H1 (cell line): ENCODE data around the gene CDK13. TPM values are rescaled to one million over a fixed set of nuclear protein-coding genes. Genes with fewer than 3 reads are reported as not detected.

ENCODE experiments used
- CTCF ChIA-PET: fragments of 300-600 bp; sonication (Branson Sonifier 250); formaldehyde crosslinking; loops from one replicate; lab custom pipeline; 2021; ENCODE audit not compliant: partially characterized antibody; lab: Charles Lee
- POLR2A ChIA-PET: fragments of 300-600 bp; sonication (Branson Sonifier 250); formaldehyde crosslinking; loops from one replicate; lab custom pipeline; 2021; ENCODE audit warnings: inconsistent platforms; ENCODE audit not compliant: partially characterized antibody; lab: Charles Lee
- DNase-seq, 2 experiments: peaks; one replicate each; pipeline versions ENCODE4 v3.0.0 to v3.0.0-alpha.2; 2010 to 2022; ENCODE audit warnings: low spot score in 2 of 2, low read depth in 1 of 2, mixed read lengths in 1 of 2
- FAIRE-seq: peaks from 2 replicates; lab custom pipeline; 2011; peaks lifted over from hg19 to GRCh38; lab: Jason Lieb, UNC
- H2AFZ ChIP-seq: 2 replicates; pipeline ENCODE4 v1.8.1; 2012; ENCODE audit warnings: low read length, inconsistent platforms
- H2AK5ac ChIP-seq: 2 replicates; pipeline ENCODE4 v1.6.1; 2013; ENCODE audit warnings: low read depth, low read length
- H2BK120ac ChIP-seq: replicated peaks from 2 replicates; pipeline ENCODE3; 2013; ENCODE audit warnings: low read depth, low read length, inconsistent platforms
- H2BK12ac ChIP-seq: 2 replicates; pipeline ENCODE4 v1.6.1; 2013; ENCODE audit warnings: low read depth, low read length
- H2BK15ac ChIP-seq: 2 replicates; pipeline ENCODE4 v1.6.1; 2013; ENCODE audit warnings: low read length
- H2BK20ac ChIP-seq: 2 replicates; pipeline ENCODE4 v1.6.1; 2013; ENCODE audit warnings: low read length
- H2BK5ac ChIP-seq: 2 replicates; pipeline ENCODE4 v1.6.1; 2013; ENCODE audit warnings: low read depth, low read length
- H3K14ac ChIP-seq: 2 replicates; pipeline ENCODE4 v1.6.1; 2013; ENCODE audit warnings: inconsistent platforms; ENCODE audit not compliant: insufficient read length
- H3K18ac ChIP-seq: 2 replicates; pipeline ENCODE4 v1.6.1; 2013; ENCODE audit warnings: low read length; ENCODE audit errors: extremely low read depth
- H3K23ac ChIP-seq: 2 replicates; pipeline ENCODE4 v1.6.1; 2013; ENCODE audit warnings: inconsistent platforms; ENCODE audit not compliant: insufficient read length
- H3K23me2 ChIP-seq: 2 replicates; pipeline ENCODE4 v1.6.1; 2013; ENCODE audit warnings: low read depth, low read length
- H3K27ac ChIP-seq: 2 replicates; pipeline ENCODE4 v1.6.1; 2011; ENCODE audit warnings: low read depth, low read length, inconsistent platforms
- H3K27me3 ChIP-seq, 4 experiments: replicated peaks in 1 of 4; 1 replicate in 1 of 4; 2 replicates in 3 of 4; pipeline versions ENCODE4 v1.6.1 to v1.8.1; 2011 to 2013; ENCODE audit warnings: low read length in 3 of 4, mild to moderate bottlenecking in 3 of 4, inconsistent platforms in 2 of 4, mixed read lengths in 2 of 4, moderate library complexity in 1 of 4; ENCODE audit not compliant: control insufficient read depth in 3 of 4, insufficient read depth in 3 of 4; ENCODE audit errors: extremely low read depth in 1 of 4
- H3K36me3 ChIP-seq, 4 experiments: 2 replicates each; pipeline versions ENCODE4 v1.6.1 to v1.8.1; 2011 to 2013; ENCODE audit warnings: mild to moderate bottlenecking in 4 of 4, low read length in 3 of 4, moderate library complexity in 2 of 4, control low read depth in 1 of 4, inconsistent platforms in 1 of 4; ENCODE audit not compliant: insufficient read depth in 4 of 4, control insufficient read depth in 2 of 4
- H3K4ac ChIP-seq: replicated peaks from 2 replicates; pipeline ENCODE3; 2013; ENCODE audit warnings: low read length, low read depth, mixed read lengths, inconsistent platforms; ENCODE audit not compliant: insufficient read length
- H3K4me1 ChIP-seq, 4 experiments: replicated peaks in 1 of 4; 1 replicate in 1 of 4; 2 replicates in 3 of 4; pipeline versions ENCODE4 v1.6.1 to v1.8.1; 2011 to 2013; ENCODE audit warnings: low read length in 3 of 4, inconsistent platforms in 2 of 4, mixed read lengths in 1 of 4; ENCODE audit not compliant: insufficient read depth in 4 of 4, control insufficient read depth in 3 of 4
- H3K4me2 ChIP-seq, 2 experiments: 2 replicates each; pipeline versions ENCODE4 v1.6.1 to v1.8.1; 2011 to 2013; ENCODE audit warnings: low read depth in 2 of 2, low read length in 2 of 2, control low read depth in 1 of 2, inconsistent platforms in 1 of 2, mild to moderate bottlenecking in 1 of 2; ENCODE audit not compliant: insufficient read depth in 1 of 2
- H3K4me3 ChIP-seq, 4 experiments: fragments of 200-600, 300-600 bp in 1 of 4; sonication (generic), shearing (Covaris generic), sonication (Bioruptor Twin) in 1 of 4; 2 replicates each; pipeline versions ENCODE4 v1.5.1 to v1.8.1; 2011 to 2016; ENCODE audit warnings: low read length in 4 of 4, low read depth in 3 of 4, control low read depth in 2 of 4, inconsistent platforms in 2 of 4, mild to moderate bottlenecking in 2 of 4, mixed read lengths in 1 of 4, moderate library complexity in 1 of 4; ENCODE audit not compliant: insufficient read depth in 2 of 4; ENCODE audit errors: extremely low read depth in 1 of 4
- H3K56ac ChIP-seq: replicated peaks from 2 replicates; pipeline ENCODE3; 2013; ENCODE audit warnings: low read depth, mild to moderate bottlenecking, mixed read lengths, low read length, inconsistent platforms; ENCODE audit not compliant: insufficient read length
- H3K79me1 ChIP-seq: 2 replicates; pipeline ENCODE4 v1.6.1; 2013; ENCODE audit warnings: low read depth, low read length, control low read depth
- H3K79me2 ChIP-seq, 2 experiments: 2 replicates each; pipeline versions ENCODE4 v1.6.1 to v1.8.1; 2012 to 2013; ENCODE audit warnings: low read length in 2 of 2, mild to moderate bottlenecking in 2 of 2, inconsistent platforms in 1 of 2; ENCODE audit not compliant: insufficient read depth in 2 of 2, control insufficient read depth in 1 of 2
- H3K9ac ChIP-seq, 4 experiments: replicated peaks in 1 of 4; 1 replicate in 1 of 4; 2 replicates in 3 of 4; pipeline versions ENCODE4 v1.6.1 to v1.8.1; 2011 to 2013; ENCODE audit warnings: low read depth in 3 of 4, low read length in 3 of 4, control low read depth in 2 of 4, mild to moderate bottlenecking in 2 of 4, moderate library complexity in 2 of 4, inconsistent platforms in 1 of 4; ENCODE audit errors: extremely low read depth in 1 of 4
- H3K9me3 ChIP-seq, 2 experiments: 2 replicates each; pipeline versions ENCODE4 v1.6.1 to v1.8.1; 2012 to 2013; ENCODE audit warnings: mild to moderate bottlenecking in 2 of 2, moderate library complexity in 2 of 2, control low read depth in 1 of 2, inconsistent platforms in 1 of 2, low read depth in 1 of 2, low read length in 1 of 2, mixed read lengths in 1 of 2; ENCODE audit not compliant: insufficient read depth in 2 of 2
- H4K20me1 ChIP-seq, 2 experiments: replicated peaks in 1 of 2; 2 replicates each; pipeline versions ENCODE3 to v1.8.1; 2011 to 2013; ENCODE audit warnings: inconsistent platforms in 2 of 2, low read length in 2 of 2, mild to moderate bottlenecking in 1 of 2; ENCODE audit not compliant: insufficient read depth in 2 of 2, control insufficient read depth in 1 of 2
- H4K5ac ChIP-seq: 2 replicates; pipeline ENCODE4 v1.6.1; 2013; ENCODE audit warnings: low read length, low read depth, mixed read lengths, inconsistent platforms; ENCODE audit not compliant: insufficient read length
- H4K8ac ChIP-seq: 2 replicates; pipeline ENCODE4 v1.8.0; 2013; ENCODE audit warnings: mild to moderate bottlenecking, moderate library complexity, low read length, inconsistent platforms; ENCODE audit not compliant: insufficient read depth; ENCODE audit errors: extremely low read depth
- H4K91ac ChIP-seq: replicated peaks from 2 replicates; pipeline ENCODE3; 2013; ENCODE audit warnings: low read length, mixed read lengths, inconsistent platforms; ENCODE audit not compliant: insufficient read length
- ASH2L ChIP-seq: fragments of 200-600, 300-600 bp; sonication (generic); IDR thresholded peaks from one replicate; pipeline ENCODE4 v1.7.1; 2017; ENCODE audit warnings: low read length
- BRCA1 ChIP-seq: IDR thresholded peaks from 2 replicates; pipeline ENCODE4 v1.6.1; 2012; ENCODE audit warnings: low read depth, low read length, improper control_type of control experiment
- JUN ChIP-seq: IDR thresholded peaks from 2 replicates; pipeline ENCODE4 v1.6.1; 2011; ENCODE audit warnings: low read depth, mild to moderate bottlenecking, improper control_type of control experiment, low read length
- MAFK ChIP-seq: IDR thresholded peaks from 2 replicates; pipeline ENCODE4 v1.6.1; 2012; ENCODE audit warnings: low read depth, mild to moderate bottlenecking, improper control_type of control experiment, low read length
- POU5F1 ChIP-seq: IDR thresholded peaks from 2 replicates; pipeline ENCODE4 v1.6.1; 2011; ENCODE audit warnings: low read depth, mild to moderate bottlenecking, low read length, moderate library complexity
- RBBP5 ChIP-seq: IDR thresholded peaks from 2 replicates; pipeline ENCODE4 v1.7.1; 2012; ENCODE audit warnings: low read depth, mild to moderate bottlenecking, inconsistent platforms, low read length, moderate library complexity, borderline replicate concordance
- SIX5 ChIP-seq: IDR thresholded peaks from 2 replicates; pipeline ENCODE4 v1.6.1; 2011; ENCODE audit warnings: mild to moderate bottlenecking, low read depth, low read length
- SP1 ChIP-seq: IDR thresholded peaks from 2 replicates; pipeline ENCODE4 v1.6.1; 2011; ENCODE audit warnings: low read depth, low read length
- SUZ12 ChIP-seq: fragments of 200-600 bp; sonication (generic); IDR thresholded peaks from 2 replicates; pipeline ENCODE4 v1.6.1; 2012; ENCODE audit warnings: mild to moderate bottlenecking, inconsistent platforms, low read length, moderate library complexity, mixed read lengths
- TCF12 ChIP-seq: IDR thresholded peaks from 2 replicates; pipeline ENCODE4 v1.6.1; 2011; ENCODE audit warnings: low read depth, mild to moderate bottlenecking, low read length
- WGBS, 2 experiments: shearing (Covaris generic) in 1 of 2; methylation state at CpG; one replicate each; pipeline versions ENCODE4 v1.1.6 to v1.1.7; 2013 to 2015; ENCODE audit warnings: low lambda C conversion rate in 2 of 2, mixed read lengths in 2 of 2, inconsistent platforms in 1 of 2, low coverage in 1 of 2, missing lambda C conversion rate in 1 of 2; ENCODE audit not compliant: insufficient replicate concordance in 2 of 2, insufficient coverage in 1 of 2, insufficient read length in 1 of 2; ENCODE audit errors: extremely low coverage in 1 of 2, missing lambda C conversion rate in 1 of 2; 5-methylcytosine and 5-hydroxymethylcytosine counted together
- polyA plus RNA-seq, 7 experiments: library from polyadenylated mRNA; depleted of rRNA in 3 of 7; stranded (reverse) in 5 of 7; unstranded in 2 of 7; fragments of >200 nt in 5 of 7; fragments of 200-250 nt in 2 of 7; gene quantifications; 1 replicate in 5 of 7; 2 replicates in 1 of 7; 4 replicates in 1 of 7; pipeline versions ENCODE4 v1.2.1 to v1.2.3, GENCODE V29; 2011 to 2013; ENCODE audit warnings: missing spikeins in 2 of 7, mixed read lengths in 2 of 7
- total RNA-seq: library from RNA; stranded (reverse); fragmentation: NEBNext Ultra II Directional; extraction: Animal tissue kit (Norgen Biotek cat#: 25700); gene quantifications from 2 replicates; pipeline ENCODE4 v1.2.1, GENCODE V29; 2021

CDK13 gene
- total and polyA plus RNA-seq, 2 of the 8 experiments (the other 6 are each of a cell fraction or from before 2014, with no cell fraction given), result 22.6 to 49.5 TPM

DNA sequence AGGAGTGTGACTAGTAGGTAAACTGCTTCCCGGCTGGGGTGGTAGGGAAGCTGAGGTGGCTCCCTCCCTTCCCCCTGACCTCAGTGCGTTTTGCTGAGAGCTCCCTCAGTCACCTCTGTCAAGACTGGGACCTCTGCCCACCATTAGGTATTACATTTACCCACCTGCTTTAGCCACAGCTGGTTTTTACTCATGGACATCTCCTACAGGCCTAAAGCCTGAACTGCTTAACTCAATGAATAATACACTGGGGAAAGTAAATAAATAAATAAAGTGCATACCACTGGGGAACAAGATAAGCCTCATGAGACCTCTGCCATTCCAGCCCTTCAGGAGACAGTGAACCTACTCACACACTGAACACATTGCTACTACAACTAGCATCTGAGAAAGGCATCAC lies 38.9 kb upstream of the CDK13 start:
- Histone ChIP-seq H4K5ac (no peak overlapping the region), H3K4me2 (no peak overlapping the region), H2BK12ac (no peak overlapping the region), H3K27ac (no peak overlapping the region), H4K8ac (no peak overlapping the region), H3K79me2 (no peaks in the 10 kb centered on the region), H2AK5ac (no peak overlapping the region), H3K27me3 (no peaks in the 10 kb centered on the region), H3K23me2 (no peaks in the 10 kb centered on the region), H3K4ac (no peak overlapping the region), H3K9ac (no peak overlapping the region), H4K20me1 (no peaks in the 10 kb centered on the region), H3K79me1 (no peaks in the 10 kb centered on the region), H3K4me1 (no peaks in the 10 kb centered on the region), H2BK15ac (no peak overlapping the region), H3K56ac (no peak overlapping the region), H3K18ac (no peak overlapping the region), H3K14ac (no peak overlapping the region), H2BK120ac (no peak overlapping the region), H4K91ac (no peak overlapping the region), H2BK20ac (no peak overlapping the region), H2AFZ (no peak overlapping the region), H3K36me3 (no peaks in the 10 kb centered on the region), H2BK5ac (no peak overlapping the region), H3K23ac (no peak overlapping the region), H3K4me3 (no peak overlapping the region), H3K9me3 (no peaks in the 10 kb centered on the region)
- ChIA-PET CTCF (interaction anchor here (1.2 to 2.6 kb wide), 5 partner anchors 9 to 101 kb away, joined by 3 to 24 read pairs (median 9); no protein-coding TSS in a partner anchor), POLR2A (no interaction called here)
- 90% methylated on average over 2 of the region's 2 CpGs; no CpG with 5 or more reads in 1 of the 2 experiments for WGBS, 2 experiments
- no peak for TF ChIP-seq RBBP5
- TF ChIP-seq ASH2L, result no peak
- no peak for TF ChIP-seq MAFK
- TF ChIP-seq SP1, result no peak
- no peak for TF ChIP-seq JUN
- TF ChIP-seq SIX5, result no peak
- TF ChIP-seq BRCA1, result no peak
- TF ChIP-seq SUZ12, result no peak
- TF ChIP-seq POU5F1, result no peak
- no peak for TF ChIP-seq TCF12
- FAIRE-seq (no peak), DNase-seq (peak in 1 of 2 experiments; percentile 39)
